Lung (tissue), 12 donors: Measurements from ENCODE around the gene STK4. TPM values are rescaled to one million over a fixed set of nuclear protein-coding genes. Genes with fewer than 3 reads are reported as not detected.

Source experiments
- ATAC-seq: fragments of 200-7000 bp; cut with Tn5 transposase; one replicate; pipeline ENCODE4 v1.9.1; 2020; ENCODE audit warnings: moderate number of reproducible peaks; ENCODE audit not compliant: insufficient read depth, low FRiP score
- DNase-seq, 3 donors: peaks; one replicate each; pipeline ENCODE4 v3.0.0-alpha.2; 2013 to 2017
- H3K27ac ChIP-seq, 2 donors: one replicate each; pipeline ENCODE4 v1.5.1; 2013; ENCODE audit warnings: mild to moderate bottlenecking in 2 of 2, moderate library complexity in 2 of 2, control low read depth in 1 of 2, inconsistent platforms in 1 of 2, low read depth in 1 of 2, low read length in 1 of 2
- H3K27me3 ChIP-seq, 3 donors: one replicate each; pipeline ENCODE4 v1.5.1; 2013; ENCODE audit warnings: low read length in 2 of 3; ENCODE audit not compliant: control insufficient read depth in 3 of 3, insufficient read depth in 3 of 3
- H3K36me3 ChIP-seq, 4 donors: one replicate each; pipeline ENCODE4 v1.5.1; 2013; ENCODE audit warnings: low read length in 4 of 4, mild to moderate bottlenecking in 1 of 4, moderate library complexity in 1 of 4; ENCODE audit not compliant: control insufficient read depth in 4 of 4, insufficient read depth in 4 of 4
- H3K4me1 ChIP-seq, 5 donors: one replicate each; pipeline ENCODE4 v1.5.1; 2013; ENCODE audit warnings: low read length in 5 of 5, mild to moderate bottlenecking in 2 of 5, moderate library complexity in 1 of 5; ENCODE audit not compliant: control insufficient read depth in 5 of 5, insufficient read depth in 5 of 5
- H3K4me3 ChIP-seq: one replicate; pipeline ENCODE4 v1.5.1; 2013; ENCODE audit warnings: mild to moderate bottlenecking, control low read depth, moderate library complexity
- H3K9ac ChIP-seq, 2 donors: one replicate each; pipeline ENCODE4 v1.5.1; 2013; ENCODE audit warnings: low read length in 2 of 2, control low read depth in 1 of 2; ENCODE audit not compliant: insufficient read depth in 1 of 2
- H3K9me3 ChIP-seq, 4 donors: one replicate each; pipeline ENCODE4 v1.5.1; 2013; ENCODE audit warnings: low read length in 3 of 4, mild to moderate bottlenecking in 1 of 4, moderate library complexity in 1 of 4; ENCODE audit not compliant: control insufficient read depth in 4 of 4, insufficient read depth in 3 of 4
- WGBS, 2 donors: extraction: QIAGEN DNeasy Blood & Tissue Kit; methylation state at CpG; one replicate each; pipeline ENCODE4 v1.1.7; 2013; 5-methylcytosine and 5-hydroxymethylcytosine counted together
- polyA plus RNA-seq, 2 donors: library from polyadenylated mRNA; stranded (reverse); fragments of 200-250 nt; gene quantifications; one replicate each; pipeline ENCODE4 v1.2.1, GENCODE V29; 2013
- total RNA-seq, 2 donors: library from RNA; depleted of rRNA in 1 of 2; stranded (reverse); fragments of >200 nt in 1 of 2; gene quantifications; one replicate each; pipeline ENCODE4 v1.2.1, GENCODE V29; 2014 to 2021
- TF ChIP-seq, protein P1 (sequence below): IDR thresholded peaks from 2 replicates; pipeline ENCODE4 v1.5.1; 2012; ENCODE audit warnings: mild to moderate bottlenecking; ENCODE audit errors: control extremely low read depth, extremely low read depth
- donor health status: control.
- donor health status: control.
- donor health status: Bipolar disorder and iron deficiency.
- donor health status: healthy.
- donor health status: DM: yes; HTN: yes; CAD: no.

STK4 gene
- total and polyA plus RNA-seq, 4 donors = 11.8 to 70.9 (median 28.1) TPM

- DNase-seq (no peak), ATAC-seq (no peak)
- TF ChIP-seq, protein P1, sequence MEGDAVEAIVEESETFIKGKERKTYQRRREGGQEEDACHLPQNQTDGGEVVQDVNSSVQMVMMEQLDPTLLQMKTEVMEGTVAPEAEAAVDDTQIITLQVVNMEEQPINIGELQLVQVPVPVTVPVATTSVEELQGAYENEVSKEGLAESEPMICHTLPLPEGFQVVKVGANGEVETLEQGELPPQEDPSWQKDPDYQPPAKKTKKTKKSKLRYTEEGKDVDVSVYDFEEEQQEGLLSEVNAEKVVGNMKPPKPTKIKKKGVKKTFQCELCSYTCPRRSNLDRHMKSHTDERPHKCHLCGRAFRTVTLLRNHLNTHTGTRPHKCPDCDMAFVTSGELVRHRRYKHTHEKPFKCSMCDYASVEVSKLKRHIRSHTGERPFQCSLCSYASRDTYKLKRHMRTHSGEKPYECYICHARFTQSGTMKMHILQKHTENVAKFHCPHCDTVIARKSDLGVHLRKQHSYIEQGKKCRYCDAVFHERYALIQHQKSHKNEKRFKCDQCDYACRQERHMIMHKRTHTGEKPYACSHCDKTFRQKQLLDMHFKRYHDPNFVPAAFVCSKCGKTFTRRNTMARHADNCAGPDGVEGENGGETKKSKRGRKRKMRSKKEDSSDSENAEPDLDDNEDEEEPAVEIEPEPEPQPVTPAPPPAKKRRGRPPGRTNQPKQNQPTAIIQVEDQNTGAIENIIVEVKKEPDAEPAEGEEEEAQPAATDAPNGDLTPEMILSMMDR = no peak
- Histone ChIP-seq H3K27me3 (no peaks in the 10 kb centered on the region), H3K27ac (no peak overlapping the region), H3K4me1 (peaks cover 0 to 12% (median 4%) of the 10 kb centered on the region in 5 donors), H3K36me3 (peaks cover 0 to 2% (median 0%) of the 10 kb centered on the region in 4 donors), H3K9me3 (no peaks in the 10 kb centered on the region), H3K4me3 (no peak overlapping the region), H3K9ac (no peak overlapping the region)
- 40 to 79% methylated on average over 1 of the region's 1 CpG for WGBS, 2 donors
Measured at GRCh38 chr20:45038745-45039474, 72.6 kb downstream of the STK4 start.

- Histone ChIP-seq H3K27me3 (no peaks in the 10 kb centered on the region), H3K27ac (no peak overlapping the region), H3K4me1 (peaks cover 0 to 12% (median 4%) of the 10 kb centered on the region in 5 donors), H3K9ac (no peak overlapping the region), H3K36me3 (peaks cover 0 to 2% (median 0%) of the 10 kb centered on the region in 4 donors), H3K9me3 (no peaks in the 10 kb centered on the region), H3K4me3 (no peak overlapping the region)
- DNase-seq = peak in 2 of 3 donors; percentile 54 to 67
- ATAC-seq = no peak
- TF ChIP-seq, protein P1 = no peak
- 46 to 55% methylated on average over 1 of the region's 1 CpG for WGBS, 2 donors
Measured at GRCh38 chr20:45039475-45039820, 73.1 kb downstream of the STK4 start.

- DNase-seq = no peak
Measured at GRCh38 chr20:45041464-45042337, 75.4 kb downstream of the STK4 start.

More at GRCh38 chr20:45041464-45042337, 75.4 kb downstream of the STK4 start:
- Histone ChIP-seq H3K27ac (no peak overlapping the region), H3K27me3 (no peaks in the 10 kb centered on the region), H3K4me1 (peaks cover 0 to 11% (median 1%) of the 10 kb centered on the region in 5 donors), H3K9ac (no peak overlapping the region), H3K36me3 (peaks cover 0 to 2% (median 0%) of the 10 kb centered on the region in 4 donors), H3K9me3 (no peaks in the 10 kb centered on the region), H3K4me3 (no peak overlapping the region)
- no peak for ATAC-seq
- WGBS, 2 donors = 53 to 57% methylated on average over 5 of the region's 5 CpGs
- TF ChIP-seq, protein P1 = no peak
